ENCODE measurements around the gene PPP2R2B.
"Not testable (repeated sequence)": the region's sequence is repeated elsewhere in the genome, so short reads cannot be mapped to it uniquely, and the experiment has no call there.

PPP2R2B gene

DNA sequence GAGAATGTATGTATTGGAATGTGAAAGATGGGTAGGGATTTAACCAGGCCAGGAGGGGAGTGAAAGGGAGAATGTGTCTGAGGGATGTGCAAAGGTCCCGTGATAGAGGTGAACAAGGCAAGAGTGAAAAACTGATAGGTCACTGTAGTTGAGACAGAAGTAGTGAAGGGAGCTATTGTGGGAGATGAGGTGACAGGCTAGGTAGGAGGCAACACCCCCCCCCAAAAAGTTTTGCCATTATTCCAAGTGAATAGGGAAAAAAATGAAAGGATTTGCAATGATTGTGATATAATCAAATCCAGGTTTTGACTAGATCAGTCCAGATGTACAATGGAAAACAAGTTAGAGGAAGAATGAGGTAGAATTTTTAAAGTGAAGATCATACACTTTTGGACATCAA is 226.0 kb downstream of the PPP2R2B start:
- DNase-seq (ENCODE audit: low spot score): no peak

DNA sequence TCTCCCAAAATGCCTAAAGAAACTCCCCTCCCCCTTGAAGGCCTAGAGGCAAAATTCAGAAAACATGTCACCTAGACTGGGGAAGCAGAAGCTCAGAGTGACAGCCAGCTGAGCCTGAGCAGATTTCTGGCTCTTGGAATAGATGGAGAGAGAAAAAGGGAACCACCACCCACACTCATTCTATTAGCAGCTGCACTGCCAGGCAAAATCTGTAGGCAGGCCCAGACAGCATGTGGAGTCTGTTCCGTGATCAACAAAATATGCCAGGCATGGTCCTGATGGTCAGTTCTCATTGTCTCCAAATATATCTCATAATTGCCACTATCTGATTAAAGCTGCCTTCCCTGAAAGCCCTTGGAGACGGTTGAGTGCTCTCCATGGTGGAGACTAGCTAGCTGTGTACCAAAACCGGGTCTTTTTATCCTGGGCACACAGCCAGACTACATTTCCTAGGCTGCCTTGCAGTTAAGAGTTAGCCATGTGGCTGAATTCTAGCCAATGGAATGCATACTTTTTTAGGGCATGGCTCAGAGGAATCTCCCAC is 230.8 kb downstream of the PPP2R2B start:
- DNase-seq (ENCODE audit: low spot score): no peak

GRCh38 chr5:146646441-146646840 is 232.1 kb downstream of the PPP2R2B start:
- DNase-seq (ENCODE audit: low spot score): no peak

DNA sequence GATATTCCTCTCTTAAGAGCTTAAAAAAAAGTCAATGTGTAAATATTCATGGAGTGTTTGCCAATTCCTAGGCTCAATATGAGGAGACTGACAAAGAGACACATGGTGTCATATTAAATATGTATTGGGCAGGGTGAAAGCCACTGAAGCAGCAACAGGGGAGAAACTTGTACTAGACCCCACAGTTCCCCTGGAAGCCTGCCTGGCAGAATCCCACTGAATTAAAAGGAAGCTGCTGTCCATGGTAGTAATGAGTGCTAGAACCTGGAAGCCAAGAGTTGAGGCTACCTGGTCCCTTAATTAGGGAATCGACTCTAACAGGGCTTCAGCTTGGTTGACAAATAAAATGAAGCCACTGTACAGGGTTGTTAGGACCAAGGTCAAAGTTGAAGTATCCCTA is 233.2 kb downstream of the PPP2R2B start:
- no peak for DNase-seq (ENCODE audit: low spot score)

- no peak for DNase-seq (ENCODE audit: low spot score)
These were observed 233.7 kb downstream of the PPP2R2B start for GRCh38 chr5:146644831-146645230.

DNA sequence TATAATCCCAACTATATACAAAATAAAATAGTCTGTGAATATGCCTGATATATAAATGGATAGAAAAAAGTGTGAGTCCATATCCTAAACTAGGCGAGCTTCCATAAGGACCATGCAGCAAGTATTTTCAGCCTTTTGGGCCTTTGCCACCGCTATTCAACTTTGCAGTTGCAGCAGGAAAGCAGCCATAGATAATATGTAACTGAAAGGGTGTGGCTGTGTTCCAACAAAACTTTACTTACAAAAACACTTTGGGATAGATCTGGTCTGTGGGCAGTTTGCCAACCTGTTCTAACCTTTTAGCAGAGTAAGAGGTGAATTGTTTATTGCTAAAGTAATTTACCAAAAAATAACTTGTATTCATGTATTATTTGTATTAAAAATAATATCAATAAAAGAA is 234.8 kb downstream of the PPP2R2B start:
- no peak for DNase-seq (ENCODE audit: low spot score)

GRCh38 chr5:146642410-146642809 is 236.1 kb downstream of the PPP2R2B start:
- DNase-seq (ENCODE audit: low spot score): no peak

GRCh38 chr5:146641941-146642340 is 236.6 kb downstream of the PPP2R2B start:
- no peak for DNase-seq (ENCODE audit: low spot score)

DNA sequence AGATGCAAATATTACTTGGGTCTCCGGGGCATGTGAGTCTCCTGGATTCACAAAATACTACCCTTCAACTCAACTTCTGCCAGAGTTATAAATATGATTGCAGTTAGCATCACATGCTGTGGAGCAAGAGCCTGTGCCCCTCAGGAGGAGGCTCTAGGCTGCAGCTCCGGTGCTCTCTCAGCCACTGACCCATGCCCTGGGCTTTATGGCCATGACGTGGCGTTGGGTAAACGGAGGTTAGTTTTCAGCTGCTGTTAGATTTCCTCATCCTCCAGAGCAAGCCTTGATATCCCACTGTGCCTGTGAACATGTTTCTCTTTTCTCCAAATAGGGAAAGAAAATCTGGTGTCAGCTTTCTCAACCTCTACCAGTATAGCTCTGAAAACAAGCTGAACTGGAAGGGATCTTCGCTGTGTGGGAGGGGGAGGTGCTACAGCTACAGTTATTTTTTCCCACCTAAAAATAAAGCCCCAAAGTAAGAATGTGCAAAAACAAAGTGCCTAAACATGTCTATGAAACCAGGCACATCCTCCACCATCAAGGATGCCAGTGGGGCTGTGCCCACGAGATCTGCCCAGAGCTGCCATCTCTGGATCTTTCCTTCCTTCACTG is 238.2 kb downstream of the PPP2R2B start:
- no peak for DNase-seq (ENCODE audit: low spot score)

DNA sequence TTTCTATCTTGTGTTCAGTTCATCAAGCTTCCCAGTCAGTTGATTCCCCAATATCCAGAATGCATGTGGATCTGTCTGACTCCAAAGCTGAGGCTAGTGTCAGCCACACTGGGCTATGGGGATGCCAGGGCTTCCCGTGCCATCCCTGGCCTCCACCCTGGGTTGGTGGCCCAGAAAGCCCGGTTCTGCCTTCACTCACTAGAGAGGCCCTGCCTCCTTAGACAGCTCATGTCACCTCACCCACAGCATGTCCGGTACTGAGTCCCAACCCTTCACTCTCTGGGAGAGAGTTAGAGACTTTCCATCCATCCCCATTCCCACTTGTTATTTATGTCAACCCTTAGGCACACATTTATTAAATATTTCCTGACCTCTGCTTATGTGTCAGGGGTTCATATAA is 243.1 kb downstream of the PPP2R2B start:
- DNase-seq (ENCODE audit: low spot score): no peak

- DNase-seq (ENCODE audit: low spot score): no peak
These were observed 245.2 kb downstream of the PPP2R2B start for GRCh38 chr5:146633323-146633764.

DNA sequence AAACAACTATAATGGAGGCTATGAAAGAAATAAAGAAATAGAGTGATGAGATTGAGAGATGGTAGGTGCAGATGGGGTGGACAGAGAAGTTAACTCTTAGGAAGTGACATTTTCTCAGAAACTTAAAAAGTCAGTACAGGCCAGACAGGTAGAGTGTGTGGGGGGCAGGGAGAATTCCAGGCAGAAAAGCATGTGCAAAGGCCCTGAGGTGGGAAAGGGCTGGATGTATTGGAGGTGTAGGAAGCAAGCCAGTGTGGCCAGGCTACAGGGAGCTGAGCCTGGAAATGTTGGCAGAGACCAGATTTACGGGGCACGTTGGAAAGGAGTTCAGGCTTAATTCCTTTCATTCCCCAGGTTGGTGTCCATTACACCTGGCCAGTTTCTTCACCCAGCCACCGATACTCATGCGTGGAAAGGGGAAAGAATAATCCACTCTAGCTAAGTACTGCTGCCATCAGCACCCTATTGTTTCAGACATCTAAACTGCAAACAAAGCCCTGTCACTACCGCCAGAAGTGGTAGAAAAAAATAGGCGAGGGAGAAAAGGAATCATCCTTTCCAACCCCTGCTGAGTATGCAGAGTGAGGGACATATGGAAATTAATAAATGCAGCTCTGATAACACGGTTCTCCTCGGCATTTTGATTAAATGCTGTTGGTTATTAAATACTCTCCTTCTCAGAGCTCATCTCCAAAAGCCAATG is 245.8 kb downstream of the PPP2R2B start:
- no peak for DNase-seq (ENCODE audit: low spot score)

DNA sequence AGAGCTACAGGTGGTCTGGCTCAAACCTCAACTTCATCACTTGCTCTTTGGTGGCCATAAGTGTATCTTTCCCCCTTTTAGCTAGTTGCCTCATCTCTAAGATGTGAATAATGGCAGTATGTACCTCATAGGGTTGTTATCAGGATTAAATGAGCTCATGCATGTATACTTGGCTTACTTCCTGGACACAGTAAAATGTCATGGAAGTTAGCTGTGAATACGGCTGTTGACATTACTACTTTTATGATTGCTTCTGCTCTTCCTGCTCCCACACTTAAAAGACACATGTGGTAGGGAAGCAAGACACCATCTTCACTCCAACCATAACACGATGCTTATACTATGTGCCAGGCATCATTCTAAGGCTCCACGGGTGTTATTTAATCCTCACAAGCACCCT is 248.1 kb downstream of the PPP2R2B start:
- no peak for DNase-seq (ENCODE audit: low spot score)

- DNase-seq (ENCODE audit: low spot score): no peak
These were observed 249.6 kb downstream of the PPP2R2B start for GRCh38 chr5:146628950-146629349.

DNA sequence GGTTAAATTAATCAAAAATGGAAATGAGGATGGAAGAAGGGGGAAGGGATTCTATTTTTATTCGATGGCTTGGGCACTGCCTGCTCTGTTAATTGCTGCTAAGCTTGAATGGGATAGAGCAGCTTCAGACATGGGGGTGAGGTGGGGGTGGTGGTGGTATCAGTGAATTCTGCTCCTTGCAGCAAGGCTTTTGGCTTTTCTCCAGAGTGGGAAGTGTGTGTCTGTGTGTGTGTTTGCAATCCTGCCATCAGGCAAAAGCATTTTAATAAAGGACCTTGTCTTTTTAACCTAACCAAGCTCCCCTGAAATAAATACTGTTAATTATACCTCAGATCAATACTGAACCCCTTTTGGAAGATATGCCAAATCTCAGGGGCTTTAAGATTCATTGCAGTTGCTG is 251.6 kb downstream of the PPP2R2B start:
- DNase-seq (ENCODE audit: low spot score): no peak

DNA sequence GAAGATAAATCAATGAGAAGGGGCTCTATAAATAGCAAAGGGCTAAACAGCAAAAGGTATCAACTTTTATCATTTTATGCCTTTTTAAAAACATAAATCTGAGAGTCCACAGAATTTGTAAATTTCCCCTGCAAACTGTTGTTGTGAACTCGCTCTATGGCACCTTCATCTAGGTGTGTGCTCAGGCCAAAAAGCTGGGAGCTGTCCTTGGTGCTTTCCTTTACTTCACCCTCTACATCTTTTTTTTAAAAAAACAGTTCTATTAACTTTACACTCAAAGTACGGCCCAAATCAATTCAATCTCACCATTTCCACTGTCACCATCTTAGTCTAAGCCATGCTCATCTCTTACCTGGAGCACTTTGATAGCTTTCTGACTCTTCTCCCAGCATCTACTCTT is 254.4 kb downstream of the PPP2R2B start:
- no peak for DNase-seq (ENCODE audit: low spot score)

GRCh38 chr5:146623666-146624065 is 254.9 kb downstream of the PPP2R2B start:
- DNase-seq (ENCODE audit: low spot score): no peak

GRCh38 chr5:146623009-146623408 is 255.5 kb downstream of the PPP2R2B start:
- DNase-seq (ENCODE audit: low spot score): no peak

DNA sequence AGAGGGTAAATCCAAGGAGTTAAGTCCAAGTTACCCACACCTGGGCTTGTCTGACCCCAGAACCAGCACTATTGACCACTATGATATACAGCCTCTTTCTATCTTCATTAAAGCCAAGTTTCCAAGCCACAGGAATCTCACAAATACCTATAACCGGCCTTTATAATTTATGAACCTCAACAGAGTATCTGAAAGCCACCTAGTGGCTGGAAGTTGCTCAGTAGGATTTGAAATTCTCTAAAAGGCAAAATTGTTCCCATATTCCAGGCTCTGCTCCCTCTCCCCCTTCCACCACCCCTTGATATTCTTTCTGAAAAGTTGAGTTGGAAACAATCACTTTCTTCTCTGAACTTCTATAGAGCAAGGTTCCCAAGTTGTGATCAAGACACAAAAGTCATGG is 256.2 kb downstream of the PPP2R2B start:
- no peak for DNase-seq (ENCODE audit: low spot score)

- no peak for DNase-seq (ENCODE audit: low spot score)
These were observed 257.9 kb downstream of the PPP2R2B start for GRCh38 chr5:146620669-146621051.

- DNase-seq (ENCODE audit: low spot score): no peak
These were observed 258.4 kb downstream of the PPP2R2B start for GRCh38 chr5:146620031-146620668.

- no peak for DNase-seq (ENCODE audit: low spot score)
These were observed 260.1 kb downstream of the PPP2R2B start for GRCh38 chr5:146618434-146618833.

- DNase-seq (ENCODE audit: low spot score): not testable (repeated sequence)
These were observed 268.8 kb downstream of the PPP2R2B start for GRCh38 chr5:146609731-146610130.

Data from GM03348 (cell line).